ENCODE measurements around the gene SETD9.

DNA sequence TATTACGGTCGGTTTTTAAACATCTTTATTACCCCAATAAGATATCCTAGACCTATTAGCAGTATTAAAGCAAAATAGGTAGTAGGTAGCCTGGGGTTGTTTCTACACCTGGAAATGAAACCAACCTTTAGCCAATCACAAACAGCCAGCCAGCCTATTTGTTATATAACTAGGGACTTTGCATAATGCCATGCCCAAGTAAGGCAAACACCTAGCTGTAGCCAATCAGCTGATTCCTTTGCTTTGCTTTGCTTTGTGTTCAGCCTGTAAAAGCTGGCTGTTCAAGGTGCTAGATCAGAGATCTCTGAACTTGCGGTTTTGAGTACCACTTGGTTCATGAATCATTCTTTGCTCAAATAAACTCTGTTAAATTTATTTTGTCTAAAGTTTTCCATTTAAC lies 46.5 kb upstream of the SETD9 start:
- TF ChIP-seq TAF1 (IDR thresholded peaks at IDR 0.05; ENCODE audit: borderline replicate concordance, insufficient read depth, low read length), result no peak
- TF ChIP-seq POLR2AphosphoS5 (IDR thresholded peaks at IDR 0.05; ENCODE audit: low read depth, low read length), result no peak
- TF ChIP-seq, protein P1, sequence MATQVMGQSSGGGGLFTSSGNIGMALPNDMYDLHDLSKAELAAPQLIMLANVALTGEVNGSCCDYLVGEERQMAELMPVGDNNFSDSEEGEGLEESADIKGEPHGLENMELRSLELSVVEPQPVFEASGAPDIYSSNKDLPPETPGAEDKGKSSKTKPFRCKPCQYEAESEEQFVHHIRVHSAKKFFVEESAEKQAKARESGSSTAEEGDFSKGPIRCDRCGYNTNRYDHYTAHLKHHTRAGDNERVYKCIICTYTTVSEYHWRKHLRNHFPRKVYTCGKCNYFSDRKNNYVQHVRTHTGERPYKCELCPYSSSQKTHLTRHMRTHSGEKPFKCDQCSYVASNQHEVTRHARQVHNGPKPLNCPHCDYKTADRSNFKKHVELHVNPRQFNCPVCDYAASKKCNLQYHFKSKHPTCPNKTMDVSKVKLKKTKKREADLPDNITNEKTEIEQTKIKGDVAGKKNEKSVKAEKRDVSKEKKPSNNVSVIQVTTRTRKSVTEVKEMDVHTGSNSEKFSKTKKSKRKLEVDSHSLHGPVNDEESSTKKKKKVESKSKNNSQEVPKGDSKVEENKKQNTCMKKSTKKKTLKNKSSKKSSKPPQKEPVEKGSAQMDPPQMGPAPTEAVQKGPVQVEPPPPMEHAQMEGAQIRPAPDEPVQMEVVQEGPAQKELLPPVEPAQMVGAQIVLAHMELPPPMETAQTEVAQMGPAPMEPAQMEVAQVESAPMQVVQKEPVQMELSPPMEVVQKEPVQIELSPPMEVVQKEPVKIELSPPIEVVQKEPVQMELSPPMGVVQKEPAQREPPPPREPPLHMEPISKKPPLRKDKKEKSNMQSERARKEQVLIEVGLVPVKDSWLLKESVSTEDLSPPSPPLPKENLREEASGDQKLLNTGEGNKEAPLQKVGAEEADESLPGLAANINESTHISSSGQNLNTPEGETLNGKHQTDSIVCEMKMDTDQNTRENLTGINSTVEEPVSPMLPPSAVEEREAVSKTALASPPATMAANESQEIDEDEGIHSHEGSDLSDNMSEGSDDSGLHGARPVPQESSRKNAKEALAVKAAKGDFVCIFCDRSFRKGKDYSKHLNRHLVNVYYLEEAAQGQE (IDR thresholded peaks at IDR 0.05; ENCODE audit: insufficient read depth in 1 of 2, low read depth in 2 of 2, low read length in 2 of 2), result no peak
- no peak for TF ChIP-seq SIN3A (IDR thresholded peaks at IDR 0.05; ENCODE audit: borderline replicate concordance, insufficient read depth, low read length)
- no peak for TF ChIP-seq FOXP2 (optimal IDR thresholded peaks at IDR 0.05; ENCODE audit: borderline replicate concordance, extremely low read depth, extremely low read length, insufficient read depth)

Data from PFSK-1 (cell line).